Natural killer cell (primary cell): ENCODE measurements around the gene CUZD1. TPM values are rescaled to one million over a fixed set of nuclear protein-coding genes. Genes with fewer than 3 reads are reported as not detected.

Experiments
- ATAC-seq, 3 donors: fragments of 150-1000 bp in 2 of 3; fragments of 200-7000 bp in 1 of 3; cut with Tn5 transposase; 1 replicate in 1 of 3; 2 replicates in 2 of 3; pipeline ENCODE4 v1.10.0; 2021; ENCODE audit warnings: mild to moderate bottlenecking in 2 of 3, moderate library complexity in 2 of 3
- DNase-seq, 2 donors: peaks; one replicate each; pipeline versions ENCODE4 v3.0.0 to v3.0.0-alpha.2; 2013 to 2021; ENCODE audit warnings: mixed read lengths in 1 of 2
- H3K27ac ChIP-seq: one replicate; pipeline ENCODE4 v1.5.1; 2013; ENCODE audit warnings: mild to moderate bottlenecking, low read length
- H3K27me3 ChIP-seq: one replicate; pipeline ENCODE4 v1.6.1; 2013; ENCODE audit warnings: low read length; ENCODE audit not compliant: control insufficient read depth, insufficient read depth
- H3K36me3 ChIP-seq: one replicate; pipeline ENCODE4 v1.6.1; 2013; ENCODE audit warnings: low read length; ENCODE audit not compliant: control insufficient read depth, insufficient read depth
- H3K4me1 ChIP-seq: one replicate; pipeline ENCODE4 v1.6.1; 2013; ENCODE audit warnings: low read length; ENCODE audit not compliant: control insufficient read depth, insufficient read depth
- H3K4me3 ChIP-seq: one replicate; pipeline ENCODE4 v1.5.1; 2013; ENCODE audit warnings: low read length
- H3K9me3 ChIP-seq: one replicate; pipeline ENCODE4 v1.6.1; 2013; ENCODE audit warnings: low read length; ENCODE audit not compliant: control insufficient read depth, insufficient read depth
- H3K27ac Mint-ChIP-seq, 2 donors: one replicate each; pipeline ENCODE4 v1.8.0; 2022; ENCODE audit warnings: mild to moderate bottlenecking in 2 of 2, mixed read lengths in 2 of 2, moderate library complexity in 1 of 2
- H3K27me3 Mint-ChIP-seq, 2 donors: one replicate each; pipeline ENCODE4 v1.8.0; 2022; ENCODE audit warnings: low read depth in 2 of 2, mixed read lengths in 2 of 2
- H3K36me3 Mint-ChIP-seq: one replicate; pipeline ENCODE4 v1.8.0; 2022; ENCODE audit warnings: mixed read lengths
- H3K4me1 Mint-ChIP-seq, 2 donors: one replicate each; pipeline ENCODE4 v1.8.0; 2022; ENCODE audit warnings: mixed read lengths in 2 of 2
- H3K4me3 Mint-ChIP-seq: one replicate; pipeline ENCODE4 v1.8.0; 2022; ENCODE audit warnings: mild to moderate bottlenecking, moderate library complexity, mixed read lengths
- H3K9me3 Mint-ChIP-seq, 2 donors: one replicate each; pipeline ENCODE4 v1.8.0; 2022; ENCODE audit warnings: mixed read lengths in 2 of 2
- WGBS: methylation state at CpG from one replicate; pipeline ENCODE4 v1.1.7; 2013; ENCODE audit warnings: missing lambda C conversion rate; ENCODE audit not compliant: insufficient coverage; 5-methylcytosine and 5-hydroxymethylcytosine counted together
- intact Hi-C: fragments of 100-400 bp; cut with micrococcal nuclease; formaldehyde crosslinking; loops from one replicate; pipeline ENCODE4 v1.14.2; 2022
- total RNA-seq, 4 donors: library from RNA; stranded (reverse); fragments of 120-200 nt in 1 of 4; gene quantifications; one replicate each; pipeline versions ENCODE4 v1.2.3 to v1.2.4, GENCODE V29; 2013 to 2022
- TF ChIP-seq, protein P1 (sequence below): fragments of 200-600 bp; IDR thresholded peaks from one replicate; pipeline ENCODE4 v1.8.0; 2022; ENCODE audit warnings: antibody characterized with exemption

Gene CUZD1
- total RNA-seq, 3 donors from 2014 or later (not counting 1 experiment from before 2014, with no cell fraction given), result 0.61 to 0.78 (median 0.63) TPM

GRCh38 chr10:122855745-122856144 is 10.1 kb upstream of the CUZD1 start:
- H3K9me3 Mint-ChIP-seq, result no peaks in the 10 kb centered on the region
- no peaks in the 10 kb centered on the region for H3K4me1 ChIP-seq

GRCh38 chr10:122854648-122855047 is 9.0 kb upstream of the CUZD1 start:
- TF ChIP-seq, protein P1, sequence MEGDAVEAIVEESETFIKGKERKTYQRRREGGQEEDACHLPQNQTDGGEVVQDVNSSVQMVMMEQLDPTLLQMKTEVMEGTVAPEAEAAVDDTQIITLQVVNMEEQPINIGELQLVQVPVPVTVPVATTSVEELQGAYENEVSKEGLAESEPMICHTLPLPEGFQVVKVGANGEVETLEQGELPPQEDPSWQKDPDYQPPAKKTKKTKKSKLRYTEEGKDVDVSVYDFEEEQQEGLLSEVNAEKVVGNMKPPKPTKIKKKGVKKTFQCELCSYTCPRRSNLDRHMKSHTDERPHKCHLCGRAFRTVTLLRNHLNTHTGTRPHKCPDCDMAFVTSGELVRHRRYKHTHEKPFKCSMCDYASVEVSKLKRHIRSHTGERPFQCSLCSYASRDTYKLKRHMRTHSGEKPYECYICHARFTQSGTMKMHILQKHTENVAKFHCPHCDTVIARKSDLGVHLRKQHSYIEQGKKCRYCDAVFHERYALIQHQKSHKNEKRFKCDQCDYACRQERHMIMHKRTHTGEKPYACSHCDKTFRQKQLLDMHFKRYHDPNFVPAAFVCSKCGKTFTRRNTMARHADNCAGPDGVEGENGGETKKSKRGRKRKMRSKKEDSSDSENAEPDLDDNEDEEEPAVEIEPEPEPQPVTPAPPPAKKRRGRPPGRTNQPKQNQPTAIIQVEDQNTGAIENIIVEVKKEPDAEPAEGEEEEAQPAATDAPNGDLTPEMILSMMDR, result no peak
- no peak overlapping the region for H3K27ac ChIP-seq
- intact Hi-C loops, result no loop called here
- H3K27me3 Mint-ChIP-seq, result no peaks in the 10 kb centered on the region
- no peaks in the 10 kb centered on the region for H3K9me3 Mint-ChIP-seq
- H3K4me3 ChIP-seq, result no peak overlapping the region
- H3K9me3 ChIP-seq, result no peaks in the 10 kb centered on the region
- H3K36me3 Mint-ChIP-seq, result no peaks in the 10 kb centered on the region
- no peaks in the 10 kb centered on the region for H3K4me1 ChIP-seq
- H3K27ac Mint-ChIP-seq, result no peak overlapping the region
- DNase-seq (no peak), ATAC-seq (no peak)
- H3K4me1 Mint-ChIP-seq, result peaks cover 7 to 27% of the 10 kb centered on the region in 2 donors
- no peak overlapping the region for H3K4me3 Mint-ChIP-seq
- no peaks in the 10 kb centered on the region for H3K27me3 ChIP-seq
- WGBS, result 92% methylated on average over 5 of the region's 5 CpGs
- H3K36me3 ChIP-seq, result peaks cover 2% of the 10 kb centered on the region

More at GRCh38 chr10:122855745-122856144, 10.1 kb upstream of the CUZD1 start:
- peaks cover 7 to 27% of the 10 kb centered on the region in 2 donors for H3K4me1 Mint-ChIP-seq
- no peak overlapping the region for H3K27ac Mint-ChIP-seq
- H3K4me3 Mint-ChIP-seq, result no peak overlapping the region
- H3K27ac ChIP-seq, result no peak overlapping the region
- intact Hi-C loops, result no loop called here
- ATAC-seq (no peak), DNase-seq (no peak)
- no peaks in the 10 kb centered on the region for H3K36me3 Mint-ChIP-seq
- no peaks in the 10 kb centered on the region for H3K27me3 Mint-ChIP-seq
- 97% methylated on average over 3 of the region's 3 CpGs for WGBS
- no peak overlapping the region for H3K4me3 ChIP-seq
- no peaks in the 10 kb centered on the region for H3K9me3 ChIP-seq
- H3K27me3 ChIP-seq, result no peaks in the 10 kb centered on the region
- peaks cover 2% of the 10 kb centered on the region for H3K36me3 ChIP-seq
- TF ChIP-seq, protein P1, result no peak

DNA sequence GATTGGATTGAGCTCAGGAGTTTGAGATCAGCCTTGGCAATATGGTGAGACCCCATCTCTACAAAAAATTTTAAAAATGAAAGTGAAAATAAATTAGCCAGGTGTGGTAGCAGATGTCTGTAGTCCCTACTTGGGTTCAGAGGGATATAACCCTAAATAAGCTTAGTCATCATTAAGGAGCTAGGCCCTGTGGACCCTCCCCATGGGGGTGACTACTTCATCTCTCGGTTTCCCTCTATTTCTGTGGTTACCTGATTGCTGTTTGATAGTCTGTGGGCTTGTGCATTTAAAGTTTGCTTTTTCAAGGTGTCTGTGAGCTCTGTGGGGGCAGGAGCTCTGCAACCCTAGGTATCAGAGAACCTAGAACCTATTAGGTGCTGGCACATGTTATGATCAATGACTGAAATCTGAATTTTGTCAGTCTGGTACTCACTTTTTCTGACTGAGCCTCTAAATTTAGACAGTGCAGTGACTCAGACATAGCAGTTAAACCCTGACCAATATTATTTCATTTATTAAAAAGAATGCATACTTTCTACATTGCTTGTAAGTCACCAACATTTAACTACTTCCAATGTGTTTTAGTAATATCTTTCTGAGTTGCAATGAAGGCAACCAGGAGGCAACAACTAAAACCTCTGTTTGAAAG is 8.1 kb upstream of the CUZD1 start:
- no peaks in the 10 kb centered on the region for H3K9me3 Mint-ChIP-seq
- no peak overlapping the region for H3K27ac ChIP-seq
- peaks cover 7 to 27% of the 10 kb centered on the region in 2 donors for H3K4me1 Mint-ChIP-seq
- DNase-seq, result no peak
- intact Hi-C loops, result no loop called here
- no peak overlapping the region for H3K4me3 Mint-ChIP-seq
- H3K27me3 Mint-ChIP-seq, result no peaks in the 10 kb centered on the region
- no peak for ATAC-seq
- H3K9me3 ChIP-seq, result no peaks in the 10 kb centered on the region
- peaks cover 2% of the 10 kb centered on the region for H3K36me3 ChIP-seq
- H3K4me1 ChIP-seq, result no peaks in the 10 kb centered on the region
- no peak overlapping the region for H3K4me3 ChIP-seq
- H3K27ac Mint-ChIP-seq, result peak overlapping the region in 1 of 2 donors; percentile 61
- TF ChIP-seq, protein P1, result no peak
- no peaks in the 10 kb centered on the region for H3K36me3 Mint-ChIP-seq
- no peaks in the 10 kb centered on the region for H3K27me3 ChIP-seq
- 71% methylated on average over 1 of the region's 1 CpG for WGBS

DNA sequence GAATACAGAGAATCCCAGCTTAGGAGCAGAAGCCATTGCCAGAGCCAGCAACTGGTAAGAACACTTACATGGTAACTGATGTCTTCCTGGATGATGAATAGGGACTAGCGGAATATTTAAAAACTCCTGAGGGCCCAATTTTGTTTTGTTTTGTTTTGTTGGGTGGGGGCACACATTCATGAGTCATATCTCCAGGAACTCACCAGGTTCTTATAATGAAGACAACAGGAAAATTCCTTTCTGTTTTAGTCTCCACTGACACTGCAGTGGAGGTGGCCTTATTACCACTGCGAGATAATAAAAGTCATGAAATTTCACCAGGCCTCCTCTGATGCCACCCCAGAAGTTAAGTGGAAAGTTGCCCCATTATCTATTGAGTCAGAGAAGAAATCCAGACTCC is 6.6 kb upstream of the CUZD1 start:
- no peaks in the 10 kb centered on the region for H3K9me3 ChIP-seq
- TF ChIP-seq, protein P1, result no peak
- no peaks in the 10 kb centered on the region for H3K27me3 ChIP-seq
- no peaks in the 10 kb centered on the region for H3K4me1 ChIP-seq
- peaks cover 5% of the 10 kb centered on the region for H3K36me3 ChIP-seq
- 88% methylated on average over 2 of the region's 2 CpGs for WGBS
- DNase-seq (no peak), ATAC-seq (no peak)
- Mint-ChIP-seq H3K9me3 (no peaks in the 10 kb centered on the region), H3K36me3 (no peaks in the 10 kb centered on the region), H3K4me3 (no peak overlapping the region), H3K27ac (peak overlapping the region in 1 of 2 donors; percentile 43), H3K27me3 (no peaks in the 10 kb centered on the region), H3K4me1 (peaks cover 12 to 33% of the 10 kb centered on the region in 2 donors)
- intact Hi-C loops, result no loop called here
- H3K27ac ChIP-seq, result no peak overlapping the region
- H3K4me3 ChIP-seq, result no peak overlapping the region
